Ovary (tissue), 9 donors: ENCODE results near the gene PEA15. TPM values are rescaled to one million over a fixed set of nuclear protein-coding genes. Genes with fewer than 3 reads are reported as not detected.

Experiments used
- DNase-seq, 5 donors: peaks; one replicate each; pipeline ENCODE4 v3.0.0-alpha.2; 2019 to 2020
- H3K27ac ChIP-seq, 2 donors: fragments of 200-600 bp; one replicate each; pipeline versions ENCODE4 v1.5.1 to v1.8.0; 2019 to 2022
- H3K27me3 ChIP-seq: fragments of 200-600 bp; one replicate; pipeline ENCODE4 v1.8.0; 2022
- H3K36me3 ChIP-seq: fragments of 200-600 bp; sonication (generic); one replicate; pipeline ENCODE4 v1.5.1; 2019
- H3K4me1 ChIP-seq: one replicate; pipeline ENCODE4 v1.8.1; 2013; ENCODE audit warnings: mild to moderate bottlenecking, moderate library complexity; ENCODE audit not compliant: insufficient read depth
- H3K4me3 ChIP-seq: fragments of 200-600 bp; sonication (generic); one replicate; pipeline ENCODE4 v1.5.1; 2017
- H3K9me3 ChIP-seq, 2 donors: fragments of 200-600 bp in 1 of 2; sonication (generic) in 1 of 2; one replicate each; pipeline versions ENCODE4 v1.5.1 to v1.8.1; 2013 to 2019; ENCODE audit warnings: mild to moderate bottlenecking in 1 of 2, moderate library complexity in 1 of 2
- EP300 ChIP-seq: sonication (generic); formaldehyde crosslinking; IDR thresholded peaks from one replicate; pipeline ENCODE4 v1.6.1; 2017; ENCODE audit warnings: antibody characterized with exemption
- POLR2A ChIP-seq: fragments of 450-650 bp; IDR thresholded peaks from one replicate; pipeline ENCODE4 v1.6.1; 2017; ENCODE audit warnings: antibody characterized with exemption, mild to moderate bottlenecking, moderate library complexity
- WGBS, 3 donors: extraction: QIAGEN DNeasy Blood & Tissue Kit in 1 of 3; methylation state at CpG; one replicate each; pipeline versions ENCODE4 v1.1.5 to v1.1.7; 2013 to 2017; 5-methylcytosine and 5-hydroxymethylcytosine counted together
- intact Hi-C, 4 donors: fragments of 100-400 bp; cut with DNase I; formaldehyde crosslinking; loops; one replicate each; pipeline versions ENCODE4 v1.11.0 to v1.15.1; 2022 to 2023
- polyA plus RNA-seq, 2 donors: library from polyadenylated mRNA; stranded (reverse); fragments of 200-250 nt in 1 of 2; fragments of 350-450 nt in 1 of 2; fragmentation: Illumina TruSeq in 1 of 2; extraction: RNeasy Lipid Tissue Mini Kit (QIAGEN cat#74804) in 1 of 2; gene quantifications; one replicate each; pipeline ENCODE4 v1.2.3, GENCODE V29; 2013 to 2014
- total RNA-seq, 7 donors: library from RNA; depleted of rRNA in 2 of 7; stranded (reverse); fragments of >200 nt in 2 of 7; fragmentation: NEBNext Ultra II Directional in 3 of 7; extraction: Animal tissue kit (Norgen Biotek cat#: 25700) in 3 of 7; gene quantifications; one replicate each; pipeline versions ENCODE4 v1.1.0 to v1.2.4, GENCODE V29; 2016 to 2023
- TF ChIP-seq, protein P1 (sequence below), 3 donors: fragments of 450-650 bp in 2 of 3; fragments of 200-600 bp in 1 of 3; IDR thresholded peaks; one replicate each; pipeline versions ENCODE4 v1.5.1 to v1.8.0; 2016 to 2022; ENCODE audit warnings: antibody characterized with exemption in 3 of 3, mild to moderate bottlenecking in 1 of 3
- donor health status: DM: no; HTN: no; CAD: no; lungs with moderate emphysema.
- donor health status: DM: no; HTN: no; CAD: no.
- donor health status: Bipolar disorder and iron deficiency.
- donor health status: DM: yes; HTN: yes; CAD: no.
- donor health status: DM: no; HTN: no; CAD: no.
- donor health status: DM: yes; HTN: yes; CAD: no.

PEA15 gene
- total and polyA plus RNA-seq, 9 donors: 38.4 to 530 (median 135) TPM

DNA sequence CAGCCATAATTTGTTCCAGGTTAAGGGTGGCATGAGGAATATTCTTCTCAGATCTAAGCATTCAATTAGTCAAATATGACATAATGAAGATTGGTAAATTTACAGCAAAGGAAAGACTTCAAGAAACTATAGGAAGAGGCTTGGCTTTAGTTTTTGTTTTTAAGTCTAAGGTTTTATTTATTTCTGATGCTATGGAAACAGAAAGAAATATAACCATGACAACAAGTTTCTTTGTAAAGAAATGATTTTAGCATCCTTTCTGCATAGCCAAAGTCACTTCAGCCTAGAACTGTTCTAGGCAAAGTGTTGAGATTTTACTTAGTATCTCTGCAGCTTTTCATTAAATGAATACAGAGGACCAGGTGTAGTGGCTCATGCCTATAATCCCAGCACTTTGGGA is 27.7 kb downstream of the PEA15 start:
- no peak overlapping the region for H3K27ac ChIP-seq
- TF ChIP-seq, protein P1, sequence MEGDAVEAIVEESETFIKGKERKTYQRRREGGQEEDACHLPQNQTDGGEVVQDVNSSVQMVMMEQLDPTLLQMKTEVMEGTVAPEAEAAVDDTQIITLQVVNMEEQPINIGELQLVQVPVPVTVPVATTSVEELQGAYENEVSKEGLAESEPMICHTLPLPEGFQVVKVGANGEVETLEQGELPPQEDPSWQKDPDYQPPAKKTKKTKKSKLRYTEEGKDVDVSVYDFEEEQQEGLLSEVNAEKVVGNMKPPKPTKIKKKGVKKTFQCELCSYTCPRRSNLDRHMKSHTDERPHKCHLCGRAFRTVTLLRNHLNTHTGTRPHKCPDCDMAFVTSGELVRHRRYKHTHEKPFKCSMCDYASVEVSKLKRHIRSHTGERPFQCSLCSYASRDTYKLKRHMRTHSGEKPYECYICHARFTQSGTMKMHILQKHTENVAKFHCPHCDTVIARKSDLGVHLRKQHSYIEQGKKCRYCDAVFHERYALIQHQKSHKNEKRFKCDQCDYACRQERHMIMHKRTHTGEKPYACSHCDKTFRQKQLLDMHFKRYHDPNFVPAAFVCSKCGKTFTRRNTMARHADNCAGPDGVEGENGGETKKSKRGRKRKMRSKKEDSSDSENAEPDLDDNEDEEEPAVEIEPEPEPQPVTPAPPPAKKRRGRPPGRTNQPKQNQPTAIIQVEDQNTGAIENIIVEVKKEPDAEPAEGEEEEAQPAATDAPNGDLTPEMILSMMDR (IDR thresholded peaks at IDR 0.05): no peak
- TF ChIP-seq EP300 (no peak), POLR2A (no peak)
- intact Hi-C loops: no loop called here
- no peaks in the 10 kb centered on the region for H3K27me3 ChIP-seq
- H3K4me1 ChIP-seq: peaks cover 1% of the 10 kb centered on the region
- no peak overlapping the region for H3K4me3 ChIP-seq
- H3K36me3 ChIP-seq: no peaks in the 10 kb centered on the region
- DNase-seq: no peak
- no peaks in the 10 kb centered on the region for H3K9me3 ChIP-seq

DNA sequence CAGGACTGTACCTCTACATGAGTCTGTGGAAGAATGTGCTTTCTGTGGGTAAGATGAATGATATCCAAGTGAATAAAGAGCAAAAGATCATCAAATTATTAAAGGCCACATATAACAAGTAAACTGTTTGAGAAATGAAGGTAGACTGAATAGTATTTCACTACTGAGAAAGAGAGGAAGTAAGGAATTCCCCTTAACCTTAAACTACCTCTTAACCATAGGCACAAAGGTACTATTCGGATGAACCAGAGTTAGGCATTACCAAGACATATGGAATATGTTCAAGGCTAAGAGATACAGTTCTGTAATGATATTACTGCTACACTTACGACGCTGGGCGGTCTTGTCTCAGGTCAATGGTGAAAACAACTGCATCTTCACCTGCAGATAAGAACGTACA is 31.6 kb downstream of the PEA15 start:
- intact Hi-C loops: loop anchor here in 1 of 4 donors (5.0 kb wide), 1 partner anchor 45 kb away; the partner anchor contains the start of gene CASQ1
- WGBS, 3 donors: 74 to 81% (median 74%) methylated on average over 5 of the region's 5 CpGs
- TF ChIP-seq EP300 (no peak), POLR2A (no peak)
- TF ChIP-seq, protein P1 (IDR thresholded peaks at IDR 0.05): no peak
- no peaks in the 10 kb centered on the region for H3K4me1 ChIP-seq
- H3K9me3 ChIP-seq: no peaks in the 10 kb centered on the region
- H3K27ac ChIP-seq: no peak overlapping the region
- no peak overlapping the region for H3K4me3 ChIP-seq
- H3K36me3 ChIP-seq: no peaks in the 10 kb centered on the region
- DNase-seq: no peak
- no peaks in the 10 kb centered on the region for H3K27me3 ChIP-seq

DNA sequence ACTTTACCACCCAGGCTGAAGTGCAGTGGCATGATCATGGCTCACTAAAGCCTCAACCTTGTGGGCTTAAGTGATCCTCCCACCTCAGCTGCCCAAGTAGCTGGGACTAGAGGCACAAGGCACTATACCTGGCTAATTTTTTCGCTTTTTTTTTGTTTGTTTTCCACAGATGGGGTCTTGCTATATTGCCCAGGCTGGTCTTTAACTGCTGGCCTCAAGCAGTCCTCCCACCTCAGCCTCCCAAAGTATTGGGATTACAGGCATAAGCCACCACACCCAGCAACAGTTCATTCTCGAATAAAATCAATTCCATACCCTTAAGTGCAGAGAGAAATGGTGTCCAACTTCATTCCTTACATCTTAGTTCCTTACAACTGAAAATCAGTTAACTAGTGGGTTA is 32.4 kb downstream of the PEA15 start:
- H3K9me3 ChIP-seq: no peaks in the 10 kb centered on the region

DNA sequence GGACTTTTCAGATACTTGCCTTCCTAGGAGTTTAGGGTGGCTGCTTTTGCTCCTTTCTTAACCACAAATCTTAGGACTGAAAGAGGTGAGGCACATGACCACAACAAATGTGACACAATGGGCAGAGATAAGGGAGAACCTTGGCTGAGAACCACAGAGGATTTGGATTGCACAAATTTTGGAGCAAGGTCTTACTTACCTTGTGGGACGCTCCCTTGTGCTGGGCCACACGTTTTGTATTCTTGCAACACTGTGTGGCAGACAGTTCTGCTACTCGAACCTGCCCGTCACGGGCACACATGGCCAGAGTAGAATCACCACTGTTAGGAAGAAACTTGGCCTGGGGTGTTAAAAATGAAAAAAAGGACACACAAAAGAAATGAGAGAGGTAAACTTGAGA is 33.2 kb downstream of the PEA15 start:
- Histone ChIP-seq H3K4me1 (no peaks in the 10 kb centered on the region), H3K27ac (no peak overlapping the region), H3K4me3 (no peak overlapping the region), H3K27me3 (no peaks in the 10 kb centered on the region), H3K36me3 (no peaks in the 10 kb centered on the region), H3K9me3 (no peaks in the 10 kb centered on the region)
- intact Hi-C loops: loop anchor here in 1 of 4 donors (5.0 kb wide), 1 partner anchor 46 kb away; the partner anchor contains the start of gene CASQ1
- no peak for DNase-seq
- TF ChIP-seq, protein P1 (IDR thresholded peaks at IDR 0.05): no peak
- TF ChIP-seq EP300 (no peak), POLR2A (no peak)
- 85 to 90% (median 89%) methylated on average over 5 of the region's 5 CpGs for WGBS, 3 donors

More for the DNA sequence above, 32.4 kb downstream of the PEA15 start:
- WGBS, 3 donors: 94 to 95% (median 95%) methylated on average over 2 of the region's 2 CpGs
- DNase-seq: no peak
- TF ChIP-seq POLR2A: no peak
- TF ChIP-seq, protein P1 (IDR thresholded peaks at IDR 0.05): no peak
- no peak for TF ChIP-seq EP300
- H3K36me3 ChIP-seq: no peaks in the 10 kb centered on the region
- no peak overlapping the region for H3K27ac ChIP-seq
- no peaks in the 10 kb centered on the region for H3K27me3 ChIP-seq
- intact Hi-C loops: loop anchor here in 1 of 4 donors (5.0 kb wide), 1 partner anchor 45 kb away; the partner anchor contains the start of gene CASQ1
- no peak overlapping the region for H3K4me3 ChIP-seq
- H3K4me1 ChIP-seq: no peaks in the 10 kb centered on the region
